WI38 (cell line): ENCODE measurements around the gene RECK.
"Not testable (repeated sequence)": the region's sequence is repeated elsewhere in the genome, so short reads cannot be mapped to it uniquely, and the experiment has no call there.

ENCODE experiments used
- H3K4me3 ChIP-seq: 2 replicates; pipeline ENCODE4 v1.5.1; 2011; ENCODE audit warnings: low read depth, mild to moderate bottlenecking, control low read depth, low read length
- CTCF ChIP-seq: IDR thresholded peaks from 2 replicates; pipeline ENCODE4 v1.5.1; 2012; ENCODE audit warnings: low read depth, mild to moderate bottlenecking, control low read depth, low read length

The RECK gene

GRCh38 chr9:36158917-36159316 is 122.2 kb downstream of the RECK start:
- H3K4me3 ChIP-seq: no peak overlapping the region
- no peak for TF ChIP-seq CTCF

DNA sequence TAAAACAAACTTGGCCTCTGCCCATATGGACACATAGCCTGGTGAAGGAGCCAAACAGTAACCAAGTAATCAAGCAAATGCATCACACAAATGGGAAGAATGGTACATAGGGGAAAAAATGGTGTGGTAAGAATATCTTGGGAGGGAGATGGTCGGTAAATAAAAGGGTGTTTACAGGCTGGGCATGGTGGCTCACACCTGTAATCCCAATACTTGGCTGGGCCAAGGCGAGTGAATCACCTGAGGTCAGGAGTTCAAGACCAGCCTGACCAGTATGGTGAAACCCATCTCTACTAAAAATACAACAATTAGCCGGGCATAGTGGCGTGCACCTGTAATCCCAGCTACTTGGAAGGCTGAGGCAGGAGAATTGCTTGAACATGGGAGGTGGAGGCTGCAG is 122.8 kb downstream of the RECK start:
- H3K4me3 ChIP-seq: not testable (repeated sequence)

GRCh38 chr9:36160126-36160525 is 123.4 kb downstream of the RECK start:
- H3K4me3 ChIP-seq: not testable (repeated sequence)

DNA sequence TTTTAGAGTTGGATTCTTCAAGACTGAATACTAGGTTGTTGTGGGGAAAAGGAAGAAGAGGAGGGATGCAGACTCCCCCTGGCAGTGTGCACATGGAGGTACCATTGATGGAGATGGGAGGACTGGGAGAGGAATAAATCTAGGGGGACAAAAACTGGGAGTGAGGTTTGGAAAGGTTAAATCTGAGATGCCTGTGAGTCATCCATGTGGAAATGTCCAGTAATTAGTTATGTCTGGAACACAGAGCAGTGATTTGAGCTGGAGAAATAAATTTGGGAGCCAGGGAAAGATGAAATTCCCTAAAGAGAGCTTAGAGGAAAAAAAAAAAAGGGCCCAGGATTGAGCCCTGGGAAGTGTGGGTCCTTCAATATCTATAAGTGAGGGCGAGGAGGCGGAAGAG is 124.5 kb downstream of the RECK start:
- no peak for TF ChIP-seq CTCF
- H3K4me3 ChIP-seq: no peak overlapping the region

DNA sequence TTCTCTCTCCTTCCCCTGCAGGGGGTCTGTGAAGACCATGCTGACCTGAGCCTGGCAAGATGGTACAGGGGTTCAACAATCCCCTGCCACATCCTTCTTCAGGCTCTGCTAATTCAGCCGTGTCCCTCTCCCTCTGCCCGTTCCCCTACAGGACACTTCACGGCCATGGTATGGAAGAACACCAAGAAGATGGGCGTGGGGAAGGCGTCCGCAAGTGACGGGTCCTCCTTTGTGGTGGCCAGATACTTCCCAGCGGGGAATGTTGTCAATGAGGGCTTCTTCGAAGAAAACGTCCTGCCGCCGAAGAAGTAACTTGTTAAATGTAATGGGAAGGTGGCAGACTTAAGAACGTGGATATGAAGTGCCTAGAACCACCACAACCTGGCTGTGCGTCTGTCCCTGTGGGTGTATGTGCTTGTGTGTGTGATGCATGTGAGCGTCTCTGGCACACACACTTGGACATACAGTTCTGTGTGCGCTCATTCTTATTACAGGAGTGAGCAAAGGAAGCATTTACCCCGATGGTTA is 125.6 kb downstream of the RECK start:
- no peak overlapping the region for H3K4me3 ChIP-seq
- TF ChIP-seq CTCF: no peak

GRCh38 chr9:36163049-36163785 is 126.5 kb downstream of the RECK start:
- H3K4me3 ChIP-seq: no peak overlapping the region

GRCh38 chr9:36163786-36164170 is 127.1 kb downstream of the RECK start:
- no peak for TF ChIP-seq CTCF

More at GRCh38 chr9:36163049-36163785, 126.5 kb downstream of the RECK start:
- TF ChIP-seq CTCF: no peak

GRCh38 chr9:36164372-36164771 is 127.7 kb downstream of the RECK start:
- TF ChIP-seq CTCF: no peak
- no peak overlapping the region for H3K4me3 ChIP-seq

More at GRCh38 chr9:36163786-36164170, 127.1 kb downstream of the RECK start:
- no peak overlapping the region for H3K4me3 ChIP-seq
